GM23338 (cell line): ENCODE data around the gene SMG6. TPM values are rescaled to one million over a fixed set of nuclear protein-coding genes. Genes with fewer than 3 reads are reported as not detected.
A peak's percentile ranks its signal among the peaks of the same experiment; 100 is the strongest.

Source experiments
- ATAC-seq: fragments of 200-7000 bp; cut with Tn5 transposase; 3 replicates; pipeline ENCODE4 v1.9.1; 2020
- DNase-seq: peaks from one replicate; pipeline ENCODE4 v3.0.0-alpha.2; 2015; ENCODE audit warnings: low spot score
- H2AFZ ChIP-seq: fragments of 200-600 bp; sonication (generic); 2 replicates; pipeline ENCODE4 v1.8.0; 2016; ENCODE audit warnings: antibody characterized with exemption, mild to moderate bottlenecking, moderate library complexity
- H3F3A ChIP-seq: fragments of 200-600 bp; sonication (generic); replicated peaks from 2 replicates; pipeline ENCODE4 v1.8.0; 2017; ENCODE audit warnings: antibody characterized with exemption, mixed run types, low read depth
- H3K27ac ChIP-seq: fragments of 200-600 bp; sonication (generic); 2 replicates; pipeline ENCODE4 v1.6.1; 2016; ENCODE audit warnings: low read depth
- H3K27me3 ChIP-seq: fragments of 200-600 bp; sonication (generic); 2 replicates; pipeline ENCODE4 v1.8.0; 2016; ENCODE audit warnings: mild to moderate bottlenecking, mixed run types, moderate library complexity; ENCODE audit not compliant: insufficient read depth
- H3K36me3 ChIP-seq: fragments of 200-600 bp; sonication (generic); 2 replicates; pipeline ENCODE4 v1.8.0; 2016; ENCODE audit warnings: mild to moderate bottlenecking; ENCODE audit not compliant: insufficient read depth
- H3K4me1 ChIP-seq: fragments of 200-600 bp; sonication (generic); 2 replicates; pipeline ENCODE4 v1.8.0; 2016; ENCODE audit warnings: mild to moderate bottlenecking, moderate library complexity; ENCODE audit not compliant: insufficient read depth
- H3K4me2 ChIP-seq: fragments of 200-600 bp; sonication (generic); 2 replicates; pipeline ENCODE4 v1.7.1; 2017; ENCODE audit warnings: mixed run types
- H3K4me3 ChIP-seq: fragments of 200-600 bp; sonication (generic); 2 replicates; pipeline ENCODE4 v1.6.1; 2016; ENCODE audit warnings: mixed run types
- H3K79me2 ChIP-seq: fragments of 200-600 bp; sonication (generic); replicated peaks from 2 replicates; pipeline ENCODE4 v1.8.0; 2017; ENCODE audit warnings: mild to moderate bottlenecking; ENCODE audit not compliant: insufficient read depth
- H3K9me2 ChIP-seq: fragments of 200-600 bp; sonication (generic); 2 replicates; pipeline ENCODE4 v1.8.0; 2017; ENCODE audit not compliant: insufficient read depth
- H4K20me1 ChIP-seq: fragments of 200-600 bp; sonication (generic); replicated peaks from 2 replicates; pipeline ENCODE4 v1.8.0; 2017; ENCODE audit warnings: mild to moderate bottlenecking; ENCODE audit not compliant: insufficient read depth
- H3K27ac Mint-ChIP-seq: 2 replicates; pipeline ENCODE4 v1.8.0; 2020; ENCODE audit warnings: inconsistent platforms, mild to moderate bottlenecking, moderate library complexity, mixed read lengths
- H3K27me3 Mint-ChIP-seq: 3 replicates; pipeline ENCODE4 v1.8.0; 2022; ENCODE audit warnings: low read depth, mild to moderate bottlenecking, moderate library complexity, mixed read lengths, inconsistent platforms; ENCODE audit not compliant: insufficient read depth, poor library complexity
- H3K36me3 Mint-ChIP-seq: 3 replicates; pipeline ENCODE4 v1.8.0; 2021; ENCODE audit warnings: low read depth, mild to moderate bottlenecking, inconsistent platforms, moderate library complexity, mixed read lengths
- H3K4me1 Mint-ChIP-seq: 3 replicates; pipeline ENCODE4 v1.8.0; 2020; ENCODE audit warnings: mild to moderate bottlenecking, inconsistent platforms, mixed read lengths
- H3K4me3 Mint-ChIP-seq: 3 replicates; pipeline ENCODE4 v1.8.0; 2021; ENCODE audit warnings: moderate library complexity, mild to moderate bottlenecking, inconsistent platforms, mixed read lengths
- H3K9me3 Mint-ChIP-seq: 3 replicates; pipeline ENCODE4 v1.8.0; 2020; ENCODE audit warnings: moderate library complexity, mild to moderate bottlenecking, inconsistent platforms, mixed read lengths
- CREB1 ChIP-seq: fragments of 250-450 bp; sonication (Bioruptor Pico); IDR thresholded peaks from 2 replicates; pipeline ENCODE4 v1.5.0; 2020; ENCODE audit warnings: low read depth, mild to moderate bottlenecking, moderate library complexity
- EZH2 ChIP-seq: fragments of 200-600 bp; sonication (generic); IDR thresholded peaks from one replicate; pipeline ENCODE4 v1.8.0; 2017; ENCODE audit warnings: antibody characterized with exemption, mild to moderate bottlenecking, low read depth; ENCODE audit not compliant: unreplicated experiment
- EZH2phosphoT487 ChIP-seq: fragments of 200-600 bp; sonication (generic); IDR thresholded peaks from one replicate; pipeline ENCODE4 v1.8.1; 2018; ENCODE audit warnings: antibody characterized with exemption; ENCODE audit not compliant: unreplicated experiment
- JUNB ChIP-seq: IDR thresholded peaks from one replicate; pipeline ENCODE4 v1.6.1; 2016; ENCODE audit warnings: antibody characterized with exemption; ENCODE audit not compliant: unreplicated experiment
- NANOG ChIP-seq: IDR thresholded peaks from 2 replicates; pipeline ENCODE4 v1.6.1; 2016; ENCODE audit warnings: antibody characterized with exemption, borderline replicate concordance
- POLR2AphosphoS5 ChIP-seq: IDR thresholded peaks from 2 replicates; pipeline ENCODE4 v1.6.1; 2016; ENCODE audit warnings: antibody characterized with exemption, low read depth
- STAT1 ChIP-seq: IDR thresholded peaks from one replicate; pipeline ENCODE4 v1.6.1; 2016; ENCODE audit warnings: antibody characterized with exemption; ENCODE audit not compliant: unreplicated experiment
- polyA plus RNA-seq: library from polyadenylated mRNA; unstranded; fragments of >200 nt; fragmentation: Nextera tagmentation; extraction: Ambion mirVana; gene quantifications from 2 replicates; pipeline ENCODE4 v1.2.1, GENCODE V29; 2016
- total RNA-seq: library from RNA; depleted of rRNA; stranded (reverse); fragments of >200 nt; shearing (Covaris generic); gene quantifications from 2 replicates; pipeline ENCODE4 v1.2.3, GENCODE V29; 2014
- TF ChIP-seq, protein P1 (sequence below): IDR thresholded peaks from 2 replicates; pipeline ENCODE4 v1.6.1; 2016; ENCODE audit warnings: antibody characterized with exemption
- TF ChIP-seq, protein P2 (sequence below), 2 experiments: fragments of 200-600 bp in 1 of 2; sonication (generic) in 1 of 2; conservative IDR thresholded peaks; 2 replicates each; pipeline versions ENCODE4 v1.5.1 to v1.6.1; 2016 to 2017; ENCODE audit warnings: antibody characterized with exemption in 2 of 2, low read depth in 2 of 2, mild to moderate bottlenecking in 2 of 2, moderate library complexity in 1 of 2
- TF ChIP-seq, protein P3 (sequence below): fragments of 250-450 bp; sonication (Bioruptor Pico); IDR thresholded peaks from 2 replicates; pipeline ENCODE4 v1.5.0; 2020; ENCODE audit warnings: mild to moderate bottlenecking, moderate library complexity

The SMG6 gene
- total and polyA plus RNA-seq, 2 experiments from 2014 or later: 10.4 to 43.1 TPM

DNA sequence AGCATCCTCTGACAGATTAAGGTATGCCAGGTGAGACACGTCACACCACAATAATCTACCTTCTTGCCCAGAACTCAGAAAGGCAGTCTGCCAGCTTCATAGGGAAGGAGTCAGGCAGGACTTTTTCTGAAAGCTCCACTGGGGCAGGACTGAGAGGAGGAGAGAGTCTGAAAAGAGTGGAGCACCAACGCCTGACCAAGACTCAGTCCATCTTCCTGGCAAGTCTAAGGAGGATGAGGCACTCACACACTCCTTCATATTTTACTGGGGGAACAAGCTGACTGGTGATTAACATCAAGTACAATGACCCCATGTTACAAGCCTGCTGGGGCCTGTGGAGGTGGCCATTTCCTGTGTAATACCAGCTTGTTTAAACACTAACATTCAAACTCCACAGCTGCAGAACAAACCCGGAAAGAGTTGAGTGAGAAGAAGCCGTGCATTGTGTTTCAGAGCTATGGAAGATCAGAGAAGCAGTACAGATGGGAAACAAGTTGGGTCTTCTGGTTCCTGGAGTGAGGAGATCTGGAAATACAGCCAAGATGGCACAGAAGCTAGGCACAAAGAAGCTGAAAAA is 126.3 kb downstream of the SMG6 start:
- TF ChIP-seq POLR2AphosphoS5 (no peak), CREB1 (no peak), NANOG (no peak)
- TF ChIP-seq, protein P1, sequence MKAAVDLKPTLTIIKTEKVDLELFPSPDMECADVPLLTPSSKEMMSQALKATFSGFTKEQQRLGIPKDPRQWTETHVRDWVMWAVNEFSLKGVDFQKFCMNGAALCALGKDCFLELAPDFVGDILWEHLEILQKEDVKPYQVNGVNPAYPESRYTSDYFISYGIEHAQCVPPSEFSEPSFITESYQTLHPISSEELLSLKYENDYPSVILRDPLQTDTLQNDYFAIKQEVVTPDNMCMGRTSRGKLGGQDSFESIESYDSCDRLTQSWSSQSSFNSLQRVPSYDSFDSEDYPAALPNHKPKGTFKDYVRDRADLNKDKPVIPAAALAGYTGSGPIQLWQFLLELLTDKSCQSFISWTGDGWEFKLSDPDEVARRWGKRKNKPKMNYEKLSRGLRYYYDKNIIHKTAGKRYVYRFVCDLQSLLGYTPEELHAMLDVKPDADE: no peak
- no peak overlapping the region for H3K4me3 Mint-ChIP-seq
- H3K4me1 ChIP-seq: 0 out of 2 replicates have a peak, but pooled peaks cover 8% of the 10 kb centered on the region
- no peak overlapping the region for H2AFZ ChIP-seq
- 0 out of 2 replicates have a peak overlapping the region, but pooled peaks have one; percentile 19 for H3K27ac Mint-ChIP-seq
- no peak overlapping the region for H3K27ac ChIP-seq
- H3K4me3 ChIP-seq: no peak overlapping the region
- peaks cover 5% of the 10 kb centered on the region; the same call in 2 of the 3 replicates for H3K36me3 Mint-ChIP-seq
- no peaks in the 10 kb centered on the region for H3K9me2 ChIP-seq
- peaks cover 25% of the 10 kb centered on the region for H3K4me1 Mint-ChIP-seq
- no peaks in the 10 kb centered on the region for H3K9me3 Mint-ChIP-seq
- peaks cover 8% of the 10 kb centered on the region; the same call in 1 of the 2 replicates for H4K20me1 ChIP-seq
- no peaks in the 10 kb centered on the region for H3K36me3 ChIP-seq
- no peaks in the 10 kb centered on the region for H3K79me2 ChIP-seq
- no peaks in the 10 kb centered on the region for H3F3A ChIP-seq
- peaks cover 3% of the 10 kb centered on the region for H3K27me3 Mint-ChIP-seq
- H3K4me2 ChIP-seq: no peak overlapping the region
- no peak for DNase-seq
- no peaks in the 10 kb centered on the region for H3K27me3 ChIP-seq
- ATAC-seq: no peak

DNA sequence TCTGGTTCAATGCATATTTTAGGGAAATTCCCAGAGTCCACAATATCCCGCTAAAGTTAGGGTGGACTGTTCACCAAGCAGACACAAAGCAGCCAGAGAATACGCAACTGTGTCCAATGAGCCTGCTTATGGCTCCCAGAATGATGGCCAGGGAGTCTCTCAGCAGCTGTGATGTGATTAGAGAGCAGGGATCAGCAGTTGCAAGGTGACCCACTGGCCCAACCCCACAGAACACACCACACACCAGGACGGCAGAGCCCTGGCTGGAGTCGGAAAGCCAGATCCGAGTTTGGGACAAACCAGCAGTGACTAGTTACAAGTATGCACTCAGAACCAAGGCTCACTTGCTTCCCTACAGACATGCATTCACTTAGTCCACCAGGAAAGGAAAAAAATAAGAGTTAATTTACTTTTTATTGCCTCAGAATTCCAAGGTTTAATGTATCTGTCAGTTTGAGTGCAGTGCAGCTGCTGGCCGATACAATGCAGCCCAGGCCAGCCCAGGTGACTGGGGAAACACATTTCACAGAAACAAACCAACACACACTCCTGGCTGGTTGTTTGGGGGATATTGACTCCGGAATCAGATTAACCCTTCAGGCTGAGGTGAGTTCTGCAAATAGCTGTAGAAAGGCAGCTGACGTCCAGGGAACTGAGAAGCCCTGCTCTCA is 127.0 kb downstream of the SMG6 start:
- no peak for DNase-seq
- Histone ChIP-seq H3K4me2 (no peak overlapping the region), H4K20me1 (peaks cover 6% of the 10 kb centered on the region; the same call in 1 of the 2 replicates), H3K27ac (no peak overlapping the region), H3K36me3 (no peaks in the 10 kb centered on the region), H3K27me3 (no peaks in the 10 kb centered on the region), H3K9me2 (no peaks in the 10 kb centered on the region), H3K4me3 (no peak overlapping the region), H2AFZ (no peak overlapping the region), H3F3A (peaks cover 4% of the 10 kb centered on the region; the same call in 1 of the 2 replicates), H3K79me2 (no peaks in the 10 kb centered on the region), H3K4me1 (0 out of 2 replicates have a peak, but pooled peaks cover 4% of the 10 kb centered on the region)
- H3K27me3 Mint-ChIP-seq: peaks cover 5% of the 10 kb centered on the region
- no peak overlapping the region for H3K4me3 Mint-ChIP-seq
- peaks cover 5% of the 10 kb centered on the region for H3K36me3 Mint-ChIP-seq
- 0 out of 2 replicates have a peak overlapping the region, but pooled peaks have one; percentile 19 for H3K27ac Mint-ChIP-seq
- H3K4me1 Mint-ChIP-seq: peaks cover 25% of the 10 kb centered on the region
- no peaks in the 10 kb centered on the region for H3K9me3 Mint-ChIP-seq
- no peak for ATAC-seq
- TF ChIP-seq EZH2 (no peak), EZH2phosphoT487 (no peak), STAT1 (no peak), JUNB (no peak), NANOG (no peak), CREB1 (no peak), POLR2AphosphoS5 (no peak)
- TF ChIP-seq, protein P2, sequence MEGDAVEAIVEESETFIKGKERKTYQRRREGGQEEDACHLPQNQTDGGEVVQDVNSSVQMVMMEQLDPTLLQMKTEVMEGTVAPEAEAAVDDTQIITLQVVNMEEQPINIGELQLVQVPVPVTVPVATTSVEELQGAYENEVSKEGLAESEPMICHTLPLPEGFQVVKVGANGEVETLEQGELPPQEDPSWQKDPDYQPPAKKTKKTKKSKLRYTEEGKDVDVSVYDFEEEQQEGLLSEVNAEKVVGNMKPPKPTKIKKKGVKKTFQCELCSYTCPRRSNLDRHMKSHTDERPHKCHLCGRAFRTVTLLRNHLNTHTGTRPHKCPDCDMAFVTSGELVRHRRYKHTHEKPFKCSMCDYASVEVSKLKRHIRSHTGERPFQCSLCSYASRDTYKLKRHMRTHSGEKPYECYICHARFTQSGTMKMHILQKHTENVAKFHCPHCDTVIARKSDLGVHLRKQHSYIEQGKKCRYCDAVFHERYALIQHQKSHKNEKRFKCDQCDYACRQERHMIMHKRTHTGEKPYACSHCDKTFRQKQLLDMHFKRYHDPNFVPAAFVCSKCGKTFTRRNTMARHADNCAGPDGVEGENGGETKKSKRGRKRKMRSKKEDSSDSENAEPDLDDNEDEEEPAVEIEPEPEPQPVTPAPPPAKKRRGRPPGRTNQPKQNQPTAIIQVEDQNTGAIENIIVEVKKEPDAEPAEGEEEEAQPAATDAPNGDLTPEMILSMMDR (conservative IDR thresholded peaks at IDR 0.05; ENCODE audit: low read depth in 2 of 2): no peak
- TF ChIP-seq, protein P3, sequence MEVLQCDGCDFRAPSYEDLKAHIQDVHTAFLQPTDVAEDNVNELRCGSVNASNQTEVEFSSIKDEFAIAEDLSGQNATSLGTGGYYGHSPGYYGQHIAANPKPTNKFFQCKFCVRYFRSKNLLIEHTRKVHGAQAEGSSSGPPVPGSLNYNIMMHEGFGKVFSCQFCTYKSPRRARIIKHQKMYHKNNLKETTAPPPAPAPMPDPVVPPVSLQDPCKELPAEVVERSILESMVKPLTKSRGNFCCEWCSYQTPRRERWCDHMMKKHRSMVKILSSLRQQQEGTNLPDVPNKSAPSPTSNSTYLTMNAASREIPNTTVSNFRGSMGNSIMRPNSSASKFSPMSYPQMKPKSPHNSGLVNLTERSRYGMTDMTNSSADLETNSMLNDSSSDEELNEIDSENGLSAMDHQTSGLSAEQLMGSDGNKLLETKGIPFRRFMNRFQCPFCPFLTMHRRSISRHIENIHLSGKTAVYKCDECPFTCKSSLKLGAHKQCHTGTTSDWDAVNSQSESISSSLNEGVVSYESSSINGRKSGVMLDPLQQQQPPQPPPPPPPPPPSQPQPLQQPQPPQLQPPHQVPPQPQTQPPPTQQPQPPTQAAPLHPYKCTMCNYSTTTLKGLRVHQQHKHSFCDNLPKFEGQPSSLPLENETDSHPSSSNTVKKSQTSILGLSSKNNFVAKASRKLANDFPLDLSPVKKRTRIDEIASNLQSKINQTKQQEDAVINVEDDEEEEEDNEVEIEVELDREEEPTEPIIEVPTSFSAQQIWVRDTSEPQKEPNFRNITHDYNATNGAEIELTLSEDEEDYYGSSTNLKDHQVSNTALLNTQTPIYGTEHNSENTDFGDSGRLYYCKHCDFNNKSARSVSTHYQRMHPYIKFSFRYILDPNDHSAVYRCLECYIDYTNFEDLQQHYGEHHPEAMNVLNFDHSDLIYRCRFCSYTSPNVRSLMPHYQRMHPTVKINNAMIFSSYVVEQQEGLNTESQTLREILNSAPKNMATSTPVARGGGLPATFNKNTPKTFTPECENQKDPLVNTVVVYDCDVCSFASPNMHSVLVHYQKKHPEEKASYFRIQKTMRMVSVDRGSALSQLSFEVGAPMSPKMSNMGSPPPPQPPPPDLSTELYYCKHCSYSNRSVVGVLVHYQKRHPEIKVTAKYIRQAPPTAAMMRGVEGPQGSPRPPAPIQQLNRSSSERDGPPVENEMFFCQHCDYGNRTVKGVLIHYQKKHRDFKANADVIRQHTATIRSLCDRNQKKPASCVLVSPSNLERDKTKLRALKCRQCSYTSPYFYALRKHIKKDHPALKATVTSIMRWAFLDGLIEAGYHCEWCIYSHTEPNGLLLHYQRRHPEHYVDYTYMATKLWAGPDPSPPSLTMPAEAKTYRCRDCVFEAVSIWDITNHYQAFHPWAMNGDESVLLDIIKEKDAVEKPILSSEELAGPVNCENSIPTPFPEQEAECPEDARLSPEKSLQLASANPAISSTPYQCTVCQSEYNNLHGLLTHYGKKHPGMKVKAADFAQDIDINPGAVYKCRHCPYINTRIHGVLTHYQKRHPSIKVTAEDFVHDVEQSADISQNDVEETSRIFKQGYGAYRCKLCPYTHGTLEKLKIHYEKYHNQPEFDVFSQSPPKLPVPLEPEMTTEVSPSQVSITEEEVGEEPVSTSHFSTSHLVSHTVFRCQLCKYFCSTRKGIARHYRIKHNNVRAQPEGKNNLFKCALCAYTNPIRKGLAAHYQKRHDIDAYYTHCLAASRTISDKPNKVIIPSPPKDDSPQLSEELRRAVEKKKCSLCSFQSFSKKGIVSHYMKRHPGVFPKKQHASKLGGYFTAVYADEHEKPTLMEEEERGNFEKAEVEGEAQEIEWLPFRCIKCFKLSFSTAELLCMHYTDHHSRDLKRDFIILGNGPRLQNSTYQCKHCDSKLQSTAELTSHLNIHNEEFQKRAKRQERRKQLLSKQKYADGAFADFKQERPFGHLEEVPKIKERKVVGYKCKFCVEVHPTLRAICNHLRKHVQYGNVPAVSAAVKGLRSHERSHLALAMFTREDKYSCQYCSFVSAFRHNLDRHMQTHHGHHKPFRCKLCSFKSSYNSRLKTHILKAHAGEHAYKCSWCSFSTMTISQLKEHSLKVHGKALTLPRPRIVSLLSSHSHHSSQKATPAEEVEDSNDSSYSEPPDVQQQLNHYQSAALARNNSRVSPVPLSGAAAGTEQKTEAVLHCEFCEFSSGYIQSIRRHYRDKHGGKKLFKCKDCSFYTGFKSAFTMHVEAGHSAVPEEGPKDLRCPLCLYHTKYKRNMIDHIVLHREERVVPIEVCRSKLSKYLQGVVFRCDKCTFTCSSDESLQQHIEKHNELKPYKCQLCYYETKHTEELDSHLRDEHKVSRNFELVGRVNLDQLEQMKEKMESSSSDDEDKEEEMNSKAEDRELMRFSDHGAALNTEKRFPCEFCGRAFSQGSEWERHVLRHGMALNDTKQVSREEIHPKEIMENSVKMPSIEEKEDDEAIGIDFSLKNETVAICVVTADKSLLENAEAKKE (CRISPR knock-in tag): no peak
